Subcutaneous adipose tissue (tissue), 4 donors: ENCODE data around the gene KARS1. TPM values are rescaled to one million over a fixed set of nuclear protein-coding genes. Genes with fewer than 3 reads are reported as not detected.

Experiments
- CTCF ChIP-seq: fragments of 450-650 bp; IDR thresholded peaks from one replicate; pipeline ENCODE4 v1.5.1; 2016; ENCODE audit warnings: low read depth, mild to moderate bottlenecking, control low read depth, antibody characterized with exemption, moderate library complexity
- total RNA-seq, 4 donors: library from RNA; depleted of rRNA; stranded (reverse); fragments of >200 nt; gene quantifications; one replicate each; pipeline ENCODE4 v1.1.0, GENCODE V29; 2016

The KARS1 gene
- total RNA-seq, 4 donors from 2014 or later, result 89.6 to 135 (median 107) TPM

DNA sequence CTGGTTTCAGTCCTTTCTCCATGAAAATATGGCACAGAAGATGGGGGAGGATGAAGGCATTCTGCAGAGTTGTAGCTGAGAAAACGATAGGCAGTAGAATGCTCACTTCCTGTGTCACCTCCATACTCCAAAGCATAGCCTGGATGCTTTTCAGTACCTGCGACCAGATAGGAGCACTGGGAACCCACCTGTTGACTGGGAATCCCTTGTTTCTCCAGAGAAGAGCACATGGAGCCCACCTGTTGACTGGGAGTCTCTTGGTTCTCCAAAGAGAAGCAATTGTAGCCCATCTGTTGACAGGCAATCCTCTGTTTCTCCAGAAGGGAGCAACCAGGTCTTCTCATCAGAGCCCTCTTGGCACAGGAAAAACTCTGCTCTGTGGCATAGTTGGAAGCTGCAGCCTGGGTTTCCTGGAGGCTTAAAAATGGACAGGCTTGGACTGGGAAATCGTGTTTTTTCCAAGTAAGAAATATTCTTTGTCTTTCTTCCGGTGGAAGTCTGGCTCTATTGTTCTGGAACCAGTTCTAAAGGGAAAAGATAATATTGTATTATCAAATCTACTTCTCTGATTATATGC is 13.3 kb upstream of the KARS1 start:
- no peak for TF ChIP-seq CTCF

DNA sequence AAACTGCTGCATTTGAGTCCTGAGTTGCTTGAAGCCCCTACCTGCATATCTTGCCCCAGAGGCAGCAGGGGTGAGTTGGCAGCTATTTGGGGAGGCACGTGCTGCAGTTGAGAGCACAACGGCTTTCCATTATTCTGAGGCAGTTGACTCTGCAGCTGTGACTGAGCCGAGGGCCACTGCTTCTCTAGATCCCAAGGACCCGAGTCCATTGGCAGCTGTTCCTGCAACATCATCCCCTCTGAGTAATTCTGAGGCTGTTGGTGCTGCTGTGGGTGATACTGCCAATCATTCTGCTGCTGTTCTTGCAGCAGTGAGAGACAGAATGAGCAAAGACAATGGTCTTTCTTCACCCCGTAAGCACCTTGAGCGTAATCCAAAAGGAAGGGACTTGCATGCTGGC is 12.9 kb upstream of the KARS1 start:
- TF ChIP-seq CTCF, result no peak

GRCh38 chr16:75658175-75658574 is 10.7 kb upstream of the KARS1 start:
- TF ChIP-seq CTCF, result no peak

DNA sequence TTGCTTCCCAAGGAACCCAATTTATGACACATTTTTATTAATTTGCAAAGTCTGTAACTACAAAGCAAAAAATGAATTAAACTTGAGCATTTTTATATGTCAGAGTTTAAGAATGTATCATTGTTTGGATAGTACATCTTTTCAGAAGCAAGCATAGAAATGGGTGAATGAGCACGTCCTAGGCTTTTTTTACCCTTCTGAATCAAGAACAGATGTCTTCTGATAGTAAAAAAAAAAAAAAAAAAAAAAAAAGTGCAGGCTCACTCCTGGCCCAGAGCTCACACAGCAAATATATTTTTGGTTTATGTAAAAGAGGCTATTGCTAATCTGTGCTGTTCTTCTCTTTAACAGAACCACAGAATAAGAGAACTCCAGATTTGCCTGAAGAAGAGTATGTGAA is 6.5 kb upstream of the KARS1 start:
- no peak for TF ChIP-seq CTCF

DNA sequence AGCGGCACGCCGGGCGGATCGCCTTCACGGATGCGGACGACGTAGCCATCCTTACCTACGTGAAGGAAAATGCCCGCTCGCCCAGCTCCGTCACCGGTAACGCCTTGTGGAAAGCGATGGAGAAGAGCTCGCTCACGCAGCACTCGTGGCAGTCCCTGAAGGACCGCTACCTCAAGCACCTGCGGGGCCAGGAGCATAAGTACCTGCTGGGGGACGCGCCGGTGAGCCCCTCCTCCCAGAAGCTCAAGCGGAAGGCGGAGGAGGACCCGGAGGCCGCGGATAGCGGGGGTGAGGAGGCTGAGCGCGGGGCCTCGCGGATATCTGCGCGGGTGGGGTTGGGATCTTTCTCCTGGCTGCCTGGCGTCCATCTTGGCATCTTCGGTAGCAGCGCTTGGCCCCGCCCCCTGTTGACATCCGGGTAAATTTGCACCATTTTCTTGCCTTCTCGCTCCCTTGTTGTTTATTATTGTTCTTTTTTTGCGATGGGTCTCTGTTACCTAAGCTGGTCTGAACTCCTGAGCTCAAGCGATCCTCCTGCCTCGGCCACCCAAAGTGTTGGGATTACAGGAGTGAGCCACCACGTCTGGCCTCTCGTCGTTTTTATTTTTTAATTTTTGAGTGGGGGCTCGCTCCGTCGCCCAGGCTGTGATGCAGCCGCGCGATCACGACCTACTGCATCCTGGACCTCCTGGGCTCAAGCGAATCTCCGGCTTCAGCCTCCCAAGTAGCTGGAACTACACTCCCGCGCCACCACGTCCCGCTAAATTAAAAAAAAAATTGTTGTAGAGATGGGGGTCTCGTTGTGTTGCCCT is 1.0 kb upstream of the KARS1 start:
- TF ChIP-seq CTCF, result no peak

DNA sequence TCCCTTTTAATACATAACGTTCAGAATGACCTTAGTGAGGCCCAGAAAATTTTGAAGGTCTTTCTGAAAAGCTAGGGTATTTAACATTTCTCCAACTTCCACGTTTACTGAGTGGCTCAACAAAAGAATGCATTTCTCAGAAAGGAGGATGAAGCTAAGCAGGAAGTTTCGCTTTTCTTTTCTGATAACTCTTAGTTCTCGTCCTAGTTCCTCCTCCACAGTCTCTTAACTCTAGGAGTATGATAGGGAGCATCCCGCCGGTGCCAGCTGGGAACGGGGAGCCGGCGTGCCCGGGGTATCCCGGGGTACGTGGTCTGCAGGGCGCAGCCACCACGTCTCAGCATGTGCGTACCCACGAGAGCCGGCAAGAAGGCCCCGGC is 363 bp downstream of the KARS1 start:
- TF ChIP-seq CTCF, result no peak

GRCh38 chr16:75644240-75645012 is 3.0 kb downstream of the KARS1 start:
- no peak for TF ChIP-seq CTCF
